ENCODE measurements around the gene ASB6.

The ASB6 gene

DNA sequence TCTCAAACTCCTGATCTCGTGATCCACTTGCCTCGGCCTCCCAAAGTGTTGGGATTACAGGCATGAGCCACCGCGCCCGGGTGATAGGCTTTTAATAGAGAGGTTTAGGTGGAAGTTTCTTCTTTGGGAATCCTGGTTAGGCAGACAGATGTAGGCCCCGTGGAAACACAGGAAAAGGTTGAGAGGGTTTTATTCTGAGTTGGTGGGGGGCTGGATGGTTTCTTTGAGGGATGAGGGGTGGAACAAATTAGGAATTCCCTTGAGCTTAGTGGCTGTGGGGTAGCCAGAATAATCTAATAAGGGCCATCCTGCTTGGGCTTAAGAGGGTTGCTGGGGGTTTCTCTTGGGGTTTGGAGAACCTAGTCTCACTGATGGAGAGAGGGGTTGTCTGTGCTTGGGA is 51.5 kb downstream of the ASB6 start:
- Histone ChIP-seq H3K9me3 (no peaks in the 10 kb centered on the region), H3K4me1 (0 out of 2 replicates have a peak, but pooled peaks cover 3% of the 10 kb centered on the region), H3K4me3 (ENCODE audit: low read depth, low read length) (no peak overlapping the region), H3K27me3 (no peaks in the 10 kb centered on the region), H3K36me3 (no peaks in the 10 kb centered on the region)
- TF ChIP-seq, protein P1, sequence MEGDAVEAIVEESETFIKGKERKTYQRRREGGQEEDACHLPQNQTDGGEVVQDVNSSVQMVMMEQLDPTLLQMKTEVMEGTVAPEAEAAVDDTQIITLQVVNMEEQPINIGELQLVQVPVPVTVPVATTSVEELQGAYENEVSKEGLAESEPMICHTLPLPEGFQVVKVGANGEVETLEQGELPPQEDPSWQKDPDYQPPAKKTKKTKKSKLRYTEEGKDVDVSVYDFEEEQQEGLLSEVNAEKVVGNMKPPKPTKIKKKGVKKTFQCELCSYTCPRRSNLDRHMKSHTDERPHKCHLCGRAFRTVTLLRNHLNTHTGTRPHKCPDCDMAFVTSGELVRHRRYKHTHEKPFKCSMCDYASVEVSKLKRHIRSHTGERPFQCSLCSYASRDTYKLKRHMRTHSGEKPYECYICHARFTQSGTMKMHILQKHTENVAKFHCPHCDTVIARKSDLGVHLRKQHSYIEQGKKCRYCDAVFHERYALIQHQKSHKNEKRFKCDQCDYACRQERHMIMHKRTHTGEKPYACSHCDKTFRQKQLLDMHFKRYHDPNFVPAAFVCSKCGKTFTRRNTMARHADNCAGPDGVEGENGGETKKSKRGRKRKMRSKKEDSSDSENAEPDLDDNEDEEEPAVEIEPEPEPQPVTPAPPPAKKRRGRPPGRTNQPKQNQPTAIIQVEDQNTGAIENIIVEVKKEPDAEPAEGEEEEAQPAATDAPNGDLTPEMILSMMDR (IDR thresholded peaks at IDR 0.05; ENCODE audit: low read depth, low read length) = no peak
- no peak for DNase-seq

DNA sequence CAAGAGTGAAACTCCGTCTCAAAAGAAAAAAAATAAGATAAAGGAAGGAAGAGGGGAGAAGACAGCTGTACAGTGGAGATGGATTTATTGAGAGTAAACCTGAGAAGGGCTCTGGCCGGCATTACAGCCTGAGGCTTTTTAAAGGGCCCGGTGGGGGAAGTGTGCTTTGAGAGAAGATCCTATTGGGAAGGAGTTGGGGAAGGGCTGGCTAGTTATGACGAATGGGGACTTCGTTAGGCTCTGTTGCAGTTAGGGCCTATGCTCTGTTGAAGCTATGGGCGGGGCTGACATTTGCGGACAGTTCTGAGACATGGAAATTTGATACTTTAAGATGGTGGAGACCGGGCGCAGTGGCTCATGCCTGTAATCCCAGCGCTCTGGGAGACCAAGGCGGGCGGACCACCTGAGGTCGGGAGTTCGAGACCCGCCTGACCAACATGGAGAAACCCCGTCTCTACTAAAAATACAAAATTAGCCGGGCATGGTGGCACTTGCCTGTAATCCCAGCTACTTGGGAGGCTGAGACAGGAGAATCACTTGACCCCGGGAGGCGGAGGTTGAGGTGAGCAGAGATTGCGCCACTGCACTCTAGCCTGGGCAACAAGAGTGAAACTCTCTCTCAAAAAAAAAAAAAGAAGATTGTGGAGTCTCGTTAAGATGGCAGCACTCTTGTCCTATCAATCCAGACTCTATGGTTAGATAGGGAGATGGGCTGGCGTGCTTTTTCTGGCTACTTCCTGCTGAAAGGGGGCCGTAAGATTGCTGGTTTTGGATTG is 54.3 kb downstream of the ASB6 start:
- peaks cover 7% of the 10 kb centered on the region; the same call in 1 of the 2 replicates for H3K4me1 ChIP-seq
- H3K4me3 ChIP-seq (ENCODE audit: low read depth, low read length) = no peak overlapping the region
- no peaks in the 10 kb centered on the region for H3K27me3 ChIP-seq
- DNase-seq = no peak
- no peaks in the 10 kb centered on the region for H3K9me3 ChIP-seq
- no peaks in the 10 kb centered on the region for H3K36me3 ChIP-seq
- TF ChIP-seq, protein P1 (IDR thresholded peaks at IDR 0.05; ENCODE audit: low read depth, low read length) = no peak

DNA sequence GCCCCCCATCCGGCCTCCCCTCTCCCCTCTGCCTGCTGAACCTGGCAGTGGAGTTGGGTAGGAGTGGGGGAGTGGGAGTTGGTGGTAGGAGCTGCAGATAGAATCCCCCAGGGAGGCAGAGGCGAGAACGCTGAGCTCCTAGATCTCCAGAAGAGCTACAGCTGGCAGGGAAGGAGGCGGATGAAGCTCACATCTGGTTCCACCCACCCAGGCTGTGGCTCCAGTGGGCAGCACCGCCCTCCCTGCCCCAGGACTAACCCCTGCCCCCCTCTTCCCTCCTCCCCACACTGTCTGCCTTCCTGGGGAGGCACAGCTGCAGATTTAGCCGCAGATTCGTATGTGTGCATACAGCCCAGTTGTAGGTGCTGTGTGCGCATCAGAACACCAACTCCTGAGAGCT is 55.3 kb downstream of the ASB6 start:
- no peaks in the 10 kb centered on the region for H3K27me3 ChIP-seq
- H3K9me3 ChIP-seq = no peaks in the 10 kb centered on the region
- peak; percentile 50 for DNase-seq
- H3K4me1 ChIP-seq = peaks cover 7% of the 10 kb centered on the region; the same call in 1 of the 2 replicates
- no peaks in the 10 kb centered on the region for H3K36me3 ChIP-seq
- TF ChIP-seq, protein P1 (IDR thresholded peaks at IDR 0.05; ENCODE audit: low read depth, low read length) = no peak
- no peak overlapping the region for H3K4me3 ChIP-seq (ENCODE audit: low read depth, low read length)

DNA sequence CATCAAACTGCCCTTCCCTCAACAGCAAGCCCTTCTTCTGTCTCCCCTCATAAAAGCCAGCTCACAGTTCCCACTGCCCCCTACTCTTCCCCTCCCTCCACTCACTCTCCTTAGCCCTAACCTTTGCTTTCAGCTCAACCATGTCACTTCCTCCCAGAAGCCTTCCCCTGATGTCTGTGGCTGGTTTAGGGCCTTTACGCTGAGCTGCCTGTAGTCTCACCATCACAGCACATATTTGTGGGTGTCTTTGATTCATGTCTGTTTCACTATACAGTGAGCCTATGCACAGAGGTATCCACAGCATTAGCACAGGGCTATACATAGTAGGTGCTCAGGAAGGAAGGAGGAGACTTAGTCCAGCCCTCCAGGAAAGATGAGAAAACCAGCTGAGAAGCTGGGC is 55.7 kb downstream of the ASB6 start:
- no peak overlapping the region for H3K4me3 ChIP-seq (ENCODE audit: low read depth, low read length)
- H3K9me3 ChIP-seq = no peaks in the 10 kb centered on the region
- no peaks in the 10 kb centered on the region for H3K27me3 ChIP-seq
- H3K36me3 ChIP-seq = no peaks in the 10 kb centered on the region
- H3K4me1 ChIP-seq = peaks cover 7% of the 10 kb centered on the region; the same call in 1 of the 2 replicates
- TF ChIP-seq, protein P1 (IDR thresholded peaks at IDR 0.05; ENCODE audit: low read depth, low read length) = no peak
- no peak for DNase-seq

DNA sequence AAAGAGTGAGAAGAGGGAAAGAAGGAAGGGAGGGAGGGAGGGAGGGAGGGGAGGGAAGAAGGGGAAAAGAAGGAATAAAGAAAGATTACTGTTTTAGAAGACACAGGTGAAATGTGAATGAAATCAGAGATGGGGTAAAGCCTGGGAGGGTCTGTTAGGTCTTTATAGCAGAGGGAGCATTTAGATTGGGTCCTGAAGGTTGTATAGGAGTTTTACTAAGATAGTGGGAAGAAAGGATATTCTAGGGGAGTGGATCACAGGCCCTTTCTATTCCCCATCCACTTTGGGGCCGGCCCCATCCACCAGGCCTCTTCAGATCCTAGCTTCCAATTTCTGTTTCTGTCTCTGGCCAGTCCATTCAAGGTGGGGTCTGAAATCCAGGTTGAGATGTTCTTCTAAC is 56.6 kb downstream of the ASB6 start:
- no peaks in the 10 kb centered on the region for H3K36me3 ChIP-seq
- H3K4me1 ChIP-seq = peaks cover 7% of the 10 kb centered on the region; the same call in 1 of the 2 replicates
- TF ChIP-seq, protein P1 (IDR thresholded peaks at IDR 0.05; ENCODE audit: low read depth, low read length) = no peak
- no peak for DNase-seq
- H3K27me3 ChIP-seq = no peaks in the 10 kb centered on the region
- H3K9me3 ChIP-seq = no peaks in the 10 kb centered on the region
- no peak overlapping the region for H3K4me3 ChIP-seq (ENCODE audit: low read depth, low read length)

Data from BE2C (cell line).